PC-3 (cell line): ENCODE data around the gene SGO1. TPM values are rescaled to one million over a fixed set of nuclear protein-coding genes. Genes with fewer than 3 reads are reported as not detected.
A peak's percentile ranks its signal among the peaks of the same experiment; 100 is the strongest.
"Not testable (repeated sequence)": the region's sequence is repeated elsewhere in the genome, so short reads cannot be mapped to it uniquely, and the experiment has no call there.

ENCODE experiments used
- ATAC-seq: fragments of 200-7000 bp; cut with Tn5 transposase; 2 replicates; pipeline ENCODE4 v1.9.1; 2020; ENCODE audit warnings: mild to moderate bottlenecking, moderate library complexity
- BruUV-seq: library from RNA; stranded (reverse); fragments of 400-500 nt; replicated peaks from 2 replicates; lab custom pipeline; 2021; lab: Mats Ljungman, UMichigan
- CTCF ChIA-PET: fragments of 300-600 bp; sonication (Branson Sonifier 250); formaldehyde crosslinking; loops from one replicate; lab custom pipeline; 2022; ENCODE audit warnings: antibody characterized with exemption; lab: Charles Lee
- POLR2A ChIA-PET: fragments of 300-600 bp; sonication (Branson Sonifier 250); formaldehyde crosslinking; loops from one replicate; lab custom pipeline; 2022; ENCODE audit warnings: antibody characterized with exemption; ENCODE audit not compliant: unreplicated experiment; lab: Charles Lee
- DNase-seq: peaks from one replicate; pipeline ENCODE4 v3.0.0-alpha.2; 2015
- H2AFZ ChIP-seq: fragments of 300-600 bp; sonication (generic); 2 replicates; pipeline ENCODE4 v1.6.0; 2016; ENCODE audit warnings: antibody characterized with exemption, low read length
- H3F3A ChIP-seq: fragments of 300-600 bp; sonication (generic); one replicate; pipeline ENCODE4 v1.6.0; 2017; ENCODE audit warnings: antibody characterized with exemption, low read length, control low read depth, mild to moderate bottlenecking; ENCODE audit not compliant: unreplicated experiment
- H3K27ac ChIP-seq: fragments of 300-600 bp; sonication (generic); 2 replicates; pipeline ENCODE4 v1.5.1; 2016; ENCODE audit warnings: mild to moderate bottlenecking, low read length
- H3K27me3 ChIP-seq: fragments of 300-600 bp; sonication (generic); 2 replicates; pipeline ENCODE4 v1.6.1; 2016; ENCODE audit warnings: low read length, mixed read lengths
- H3K36me3 ChIP-seq: fragments of 300-600 bp; sonication (generic); 2 replicates; pipeline ENCODE4 v1.6.1; 2016; ENCODE audit warnings: low read depth, mixed run types, low read length, mixed read lengths
- H3K4me1 ChIP-seq: fragments of 300-600 bp; sonication (generic); 2 replicates; pipeline ENCODE4 v1.5.1; 2016; ENCODE audit warnings: low read length; ENCODE audit not compliant: insufficient read depth
- H3K4me2 ChIP-seq: fragments of 300-600 bp; sonication (generic); 2 replicates; pipeline ENCODE4 v1.6.0; 2016; ENCODE audit warnings: low read length
- H3K4me3 ChIP-seq: fragments of 300-600 bp; sonication (generic); 2 replicates; pipeline ENCODE4 v1.5.1; 2016; ENCODE audit warnings: mild to moderate bottlenecking, low read length, mixed read lengths
- H3K79me2 ChIP-seq: fragments of 300-600 bp; sonication (generic); 2 replicates; pipeline ENCODE4 v1.6.1; 2017; ENCODE audit warnings: low read length, mixed read lengths
- H3K9ac ChIP-seq: fragments of 300-600 bp; sonication (generic); 2 replicates; pipeline ENCODE4 v1.6.0; 2016; ENCODE audit warnings: mild to moderate bottlenecking, low read length
- H3K9me2 ChIP-seq: fragments of 300-600 bp; sonication (generic); replicated peaks from 2 replicates; pipeline ENCODE4 v1.6.1; 2016; ENCODE audit warnings: mixed run types, low read length, mixed read lengths
- H3K9me3 ChIP-seq: fragments of 300-600 bp; sonication (generic); 2 replicates; pipeline ENCODE4 v1.6.1; 2016; ENCODE audit warnings: low read length, mixed read lengths
- H4K20me1 ChIP-seq: fragments of 300-600 bp; sonication (generic); 2 replicates; pipeline ENCODE4 v1.6.1; 2016; ENCODE audit warnings: low read length, mixed read lengths
- CTCF ChIP-seq: fragments of 300-600 bp; sonication (generic); conservative IDR thresholded peaks from 2 replicates; pipeline ENCODE4 v1.5.1; 2017; ENCODE audit warnings: antibody characterized with exemption, low read depth, mild to moderate bottlenecking, low read length
- EZH2 ChIP-seq: fragments of 300-600 bp; sonication (generic); IDR thresholded peaks from one replicate; pipeline ENCODE4 v1.6.1; 2017; ENCODE audit warnings: antibody characterized with exemption, mild to moderate bottlenecking, low read length; ENCODE audit not compliant: unreplicated experiment
- EZH2phosphoT487 ChIP-seq: fragments of 300-600 bp; sonication (generic); IDR thresholded peaks from 2 replicates; pipeline ENCODE4 v1.6.1; 2018; ENCODE audit warnings: mild to moderate bottlenecking, antibody characterized with exemption, low read length, borderline replicate concordance
- intact Hi-C: fragments of 100-400 bp; cut with micrococcal nuclease; formaldehyde crosslinking; loops from 2 replicates; pipeline ENCODE4 v1.9.0; 2023
- total RNA-seq: library from RNA; depleted of rRNA; stranded (reverse); fragments of >200 nt; gene quantifications from 2 replicates; pipeline ENCODE4 v1.2.3, GENCODE V29; 2014

SGO1 gene
- total RNA-seq, 1 experiment from 2014 or later: 12.6 TPM

GRCh38 chr3:20222274-20222673 lies 36.3 kb upstream of the SGO1 start:
- Histone ChIP-seq H3K9me3 (no peaks in the 10 kb centered on the region), H3K9ac (no peak overlapping the region), H3F3A (no peaks in the 10 kb centered on the region), H3K27ac (no peak overlapping the region), H2AFZ (no peak overlapping the region), H3K27me3 (0 out of 2 replicates have a peak, but pooled peaks cover 4% of the 10 kb centered on the region), H3K4me2 (no peak overlapping the region), H3K9me2 (no peaks in the 10 kb centered on the region), H3K79me2 (no peaks in the 10 kb centered on the region), H3K4me3 (no peak overlapping the region), H3K4me1 (no peaks in the 10 kb centered on the region), H3K36me3 (no peaks in the 10 kb centered on the region), H4K20me1 (no peaks in the 10 kb centered on the region)
- TF ChIP-seq EZH2: no peak
- TF ChIP-seq CTCF: no peak
- TF ChIP-seq EZH2phosphoT487: no peak
- no peak for DNase-seq
- intact Hi-C loops: loop anchor here (10.0 kb wide), 2 partner anchors 1533 to 1893 kb away; partner anchors contain the start of gene ZNF385D
- ChIA-PET CTCF (no interaction called here), POLR2A (interaction anchor here (0.6 kb wide), 1 partner anchor 16 kb away, joined by 7 read pairs; no protein-coding TSS in a partner anchor)
- no TSS peak for BruUV-seq
- ATAC-seq: no peak

- no peaks in the 10 kb centered on the region for H3K9me3 ChIP-seq
- no peak overlapping the region for H3K4me2 ChIP-seq
- no peak overlapping the region for H3K4me3 ChIP-seq
- TF ChIP-seq EZH2: no peak
- TF ChIP-seq EZH2phosphoT487: no peak
- TF ChIP-seq CTCF: no peak
- 0 out of 2 replicates have a peak, but pooled peaks cover 4% of the 10 kb centered on the region for H3K27me3 ChIP-seq
- H3K79me2 ChIP-seq: no peaks in the 10 kb centered on the region
- no peaks in the 10 kb centered on the region for H3K9me2 ChIP-seq
- H2AFZ ChIP-seq: no peak overlapping the region
- no TSS peak for BruUV-seq
- no peaks in the 10 kb centered on the region for H3F3A ChIP-seq
- intact Hi-C loops: no loop called here
- ATAC-seq: no peak
- POLR2A ChIA-PET: no interaction called here
- H3K9ac ChIP-seq: no peak overlapping the region
- H3K36me3 ChIP-seq: no peaks in the 10 kb centered on the region
- no peak overlapping the region for H3K27ac ChIP-seq
- no peaks in the 10 kb centered on the region for H3K4me1 ChIP-seq
- H4K20me1 ChIP-seq: no peaks in the 10 kb centered on the region
- CTCF ChIA-PET: no interaction called here
- no peak for DNase-seq
Observed at GRCh38 chr3:20218215-20218614, 32.2 kb upstream of the SGO1 start.

GRCh38 chr3:20215636-20216035 lies 29.6 kb upstream of the SGO1 start:
- Histone ChIP-seq H3K9me3 (no peaks in the 10 kb centered on the region), H3F3A (no peaks in the 10 kb centered on the region), H3K9ac (no peak overlapping the region), H3K4me3 (no peak overlapping the region), H3K4me1 (no peaks in the 10 kb centered on the region), H3K36me3 (no peaks in the 10 kb centered on the region), H3K4me2 (no peak overlapping the region), H2AFZ (no peak overlapping the region), H4K20me1 (no peaks in the 10 kb centered on the region), H3K27ac (no peak overlapping the region), H3K27me3 (no peaks in the 10 kb centered on the region), H3K79me2 (no peaks in the 10 kb centered on the region), H3K9me2 (no peaks in the 10 kb centered on the region)
- TF ChIP-seq EZH2phosphoT487 (no peak), EZH2 (no peak), CTCF (no peak)
- intact Hi-C loops: no loop called here
- BruUV-seq: no TSS peak
- CTCF ChIA-PET: no interaction called here
- POLR2A ChIA-PET: no interaction called here
- DNase-seq: peak; percentile 19
- ATAC-seq: no peak

- intact Hi-C loops, H3K4me2 ChIP-seq, H3K27ac ChIP-seq, POLR2A ChIA-PET, ATAC-seq, H4K20me1 ChIP-seq, H3K36me3 ChIP-seq, H3F3A ChIP-seq, H3K79me2 ChIP-seq, H3K9me3 ChIP-seq, BruUV-seq, H3K27me3 ChIP-seq, H3K4me1 ChIP-seq, H3K9ac ChIP-seq, H3K4me3 ChIP-seq, CTCF ChIA-PET, H2AFZ ChIP-seq, H3K9me2 ChIP-seq, DNase-seq: not testable (repeated sequence)
Observed at GRCh38 chr3:20213491-20213890, 27.5 kb upstream of the SGO1 start.
